Ishikawa (cell line): Measurements from ENCODE around the gene ABCA1.

ENCODE experiments used
- CEBPB ChIP-seq: IDR thresholded peaks from 2 replicates; pipeline ENCODE4 v1.6.1; 2012
- CREB1 ChIP-seq: IDR thresholded peaks from 2 replicates; pipeline ENCODE4 v1.6.1; 2012; ENCODE audit warnings: low read depth
- EGR1 ChIP-seq: IDR thresholded peaks from 2 replicates; pipeline ENCODE4 v1.6.1; 2012
- EP300 ChIP-seq: IDR thresholded peaks from 2 replicates; pipeline ENCODE4 v1.6.1; 2012; ENCODE audit warnings: borderline replicate concordance
- FOXM1 ChIP-seq: IDR thresholded peaks from 2 replicates; pipeline ENCODE4 v1.6.1; 2012; ENCODE audit warnings: low read depth, borderline replicate concordance
- MAX ChIP-seq: IDR thresholded peaks from 2 replicates; pipeline ENCODE4 v1.6.1; 2012
- NFIC ChIP-seq: IDR thresholded peaks from 2 replicates; pipeline ENCODE4 v1.6.1; 2012
- RAD21 ChIP-seq: IDR thresholded peaks from 2 replicates; pipeline ENCODE4 v1.6.1; 2012; ENCODE audit warnings: low read depth
- REST ChIP-seq: IDR thresholded peaks from 2 replicates; pipeline ENCODE4 v1.6.1; 2012; ENCODE audit warnings: low read depth, mild to moderate bottlenecking
- TAF1 ChIP-seq: IDR thresholded peaks from 2 replicates; pipeline ENCODE4 v1.6.1; 2012; ENCODE audit warnings: low read depth, mild to moderate bottlenecking
- TCF12 ChIP-seq: IDR thresholded peaks from 2 replicates; pipeline ENCODE4 v1.6.1; 2012; ENCODE audit warnings: low read depth
- TEAD4 ChIP-seq: IDR thresholded peaks from 2 replicates; pipeline ENCODE4 v1.6.1; 2012
- YY1 ChIP-seq: IDR thresholded peaks from 2 replicates; pipeline ENCODE4 v1.6.1; 2012; ENCODE audit warnings: low read depth
- ZBTB7A ChIP-seq: IDR thresholded peaks from 2 replicates; pipeline ENCODE4 v1.6.1; 2012; ENCODE audit warnings: low read depth

GRCh38 chr9:104944356-104944755 is 16.4 kb upstream of the ABCA1 start:
- TF ChIP-seq CREB1 (no peak), NFIC (no peak), ZBTB7A (no peak), REST (no peak), TAF1 (no peak), EGR1 (no peak), FOXM1 (no peak), EP300 (no peak), RAD21 (no peak), YY1 (no peak), TCF12 (no peak), MAX (no peak), TEAD4 (no peak), CEBPB (no peak)
